Measurements from ENCODE around the gene SLC47A2. TPM values are rescaled to one million over a fixed set of nuclear protein-coding genes. Genes with fewer than 3 reads are reported as not detected.

SLC47A2 gene
- total RNA-seq, 2 experiments from 2014 or later = not detected

- CTCF ChIA-PET (ENCODE audit: unreplicated experiment) = no interaction called here
- no peak overlapping the region for H3K4me3 ChIP-seq (ENCODE audit: low read depth, low read length, poor library complexity, severe bottlenecking)
- POLR2A ChIA-PET = interaction anchor here (1.1 kb wide), 1 partner anchor 16 kb away, joined by 3 read pairs; no protein-coding TSS in a partner anchor
- H3K27ac ChIP-seq (ENCODE audit: low read depth, low read length, poor library complexity, severe bottlenecking) = no peak overlapping the region
- H3K9me2 ChIP-seq (ENCODE audit: insufficient read depth, low read length) = no peaks in the 10 kb centered on the region
- H2AFZ ChIP-seq (ENCODE audit: low read length) = no peak overlapping the region
- no peaks in the 10 kb centered on the region for H3K4me1 ChIP-seq (ENCODE audit: insufficient read depth, low read length, poor library complexity, severe bottlenecking)
- H3K36me3 ChIP-seq (ENCODE audit: insufficient read depth, low read length) = no peaks in the 10 kb centered on the region
- no peak overlapping the region for H3K4me2 ChIP-seq (ENCODE audit: low read length)
- TF ChIP-seq EZH2phosphoT487 (IDR thresholded peaks at IDR 0.05; ENCODE audit: borderline replicate concordance, low read depth, low read length) (no peak), CTCF (conservative IDR thresholded peaks at IDR 0.05; ENCODE audit: low read length) (no peak)
- no peaks in the 10 kb centered on the region for H4K20me1 ChIP-seq (ENCODE audit: insufficient read depth, low read length)
- no TSS peak for BruUV-seq (replicated peaks)
- no peak for DNase-seq (ENCODE audit: low spot score)
- H3K79me2 ChIP-seq (ENCODE audit: insufficient read depth, low read depth, low read length) = no peaks in the 10 kb centered on the region
- intact Hi-C loops (cut with micrococcal nuclease; ENCODE audit: unreplicated experiment) = no loop called here
- no peaks in the 10 kb centered on the region for H3K9me3 ChIP-seq (ENCODE audit: low read length)
Measured at GRCh38 chr17:19743101-19744100, 27.0 kb upstream of the SLC47A2 start.

GRCh38 chr17:19742495-19742894 is 26.1 kb upstream of the SLC47A2 start:
- H3K4me1 ChIP-seq (ENCODE audit: insufficient read depth, low read length, poor library complexity, severe bottlenecking) = no peaks in the 10 kb centered on the region
- ChIA-PET CTCF (ENCODE audit: unreplicated experiment) (no interaction called here), POLR2A (no interaction called here)
- no peak overlapping the region for H3K4me3 ChIP-seq (ENCODE audit: low read depth, low read length, poor library complexity, severe bottlenecking)
- no peaks in the 10 kb centered on the region for H3K9me2 ChIP-seq (ENCODE audit: insufficient read depth, low read length)
- TF ChIP-seq EZH2phosphoT487 (IDR thresholded peaks at IDR 0.05; ENCODE audit: borderline replicate concordance, low read depth, low read length) = no peak
- no peak for TF ChIP-seq CTCF (conservative IDR thresholded peaks at IDR 0.05; ENCODE audit: low read length)
- H3K9me3 ChIP-seq (ENCODE audit: low read length) = no peaks in the 10 kb centered on the region
- H3K4me2 ChIP-seq (ENCODE audit: low read length) = no peak overlapping the region
- H3K27ac ChIP-seq (ENCODE audit: low read depth, low read length, poor library complexity, severe bottlenecking) = no peak overlapping the region
- DNase-seq (ENCODE audit: low spot score) = no peak
- intact Hi-C loops (cut with micrococcal nuclease; ENCODE audit: unreplicated experiment) = no loop called here
- BruUV-seq (replicated peaks) = no TSS peak
- no peaks in the 10 kb centered on the region for H4K20me1 ChIP-seq (ENCODE audit: insufficient read depth, low read length)
- no peaks in the 10 kb centered on the region for H3K36me3 ChIP-seq (ENCODE audit: insufficient read depth, low read length)
- H3K79me2 ChIP-seq (ENCODE audit: insufficient read depth, low read depth, low read length) = no peaks in the 10 kb centered on the region
- H2AFZ ChIP-seq (ENCODE audit: low read length) = no peak overlapping the region

Measured in OCI-LY7 (cell line).